ENCODE measurements around the gene PABPN1L. TPM values are rescaled to one million over a fixed set of nuclear protein-coding genes. Genes with fewer than 3 reads are reported as not detected.

Gene PABPN1L
- total and polyA plus RNA-seq, 12 donors, result 0.22 to 3.3 (median 0.62) TPM; not detected in 4

DNA sequence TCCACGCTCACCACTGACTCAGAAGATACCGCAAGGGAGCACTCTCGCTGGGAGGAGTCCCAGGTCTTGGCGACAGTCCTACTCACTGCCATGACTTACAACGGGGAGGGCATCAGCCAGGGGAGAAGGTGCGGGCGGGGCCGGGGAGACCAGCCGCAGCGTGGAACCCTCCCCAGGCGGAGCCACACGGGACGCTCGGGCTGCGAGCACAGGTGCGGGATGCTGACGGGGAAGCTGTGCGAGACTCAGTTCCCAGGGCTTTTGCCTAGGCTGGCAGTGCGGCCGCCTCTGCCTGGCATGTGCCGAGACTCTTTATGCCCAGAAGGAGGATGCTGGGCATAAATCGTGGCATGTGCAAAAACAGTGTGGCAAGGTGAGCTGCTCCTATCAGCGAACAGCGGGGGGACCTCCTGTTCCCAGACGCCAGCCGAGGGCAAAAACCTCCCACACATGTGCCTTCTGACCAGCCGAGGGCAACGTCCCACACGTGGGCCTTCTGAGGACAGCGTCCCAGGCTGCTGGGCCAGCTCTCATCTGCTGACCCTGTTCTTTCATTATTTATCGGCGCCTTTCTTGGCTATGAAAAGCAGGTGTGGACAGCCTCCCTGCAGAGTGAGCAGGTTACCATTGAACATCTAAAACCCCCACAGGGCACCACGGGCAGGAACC lies 15.8 kb downstream of the PABPN1L start:
- H3K4me1 ChIP-seq (replicated peaks in 1 of 2), result peaks cover under 1 to 11% of the 10 kb centered on the region in 2 donors
- WGBS, 4 donors, result 94 to 96% (median 95%) methylated on average over 23 to 33 of the region's 33 CpGs
- peaks cover 0 to 3% of the 10 kb centered on the region in 2 donors for H3K36me3 ChIP-seq (replicated peaks in 1 of 2)
- intact Hi-C loops (cut with DNase I), result no loop called here
- no peak for DNase-seq
- no peak overlapping the region for H3K27ac ChIP-seq
- H3K4me3 ChIP-seq, result no peak overlapping the region
- TF ChIP-seq POLR2A (IDR thresholded peaks at IDR 0.05), result no peak
- TF ChIP-seq, protein P1, sequence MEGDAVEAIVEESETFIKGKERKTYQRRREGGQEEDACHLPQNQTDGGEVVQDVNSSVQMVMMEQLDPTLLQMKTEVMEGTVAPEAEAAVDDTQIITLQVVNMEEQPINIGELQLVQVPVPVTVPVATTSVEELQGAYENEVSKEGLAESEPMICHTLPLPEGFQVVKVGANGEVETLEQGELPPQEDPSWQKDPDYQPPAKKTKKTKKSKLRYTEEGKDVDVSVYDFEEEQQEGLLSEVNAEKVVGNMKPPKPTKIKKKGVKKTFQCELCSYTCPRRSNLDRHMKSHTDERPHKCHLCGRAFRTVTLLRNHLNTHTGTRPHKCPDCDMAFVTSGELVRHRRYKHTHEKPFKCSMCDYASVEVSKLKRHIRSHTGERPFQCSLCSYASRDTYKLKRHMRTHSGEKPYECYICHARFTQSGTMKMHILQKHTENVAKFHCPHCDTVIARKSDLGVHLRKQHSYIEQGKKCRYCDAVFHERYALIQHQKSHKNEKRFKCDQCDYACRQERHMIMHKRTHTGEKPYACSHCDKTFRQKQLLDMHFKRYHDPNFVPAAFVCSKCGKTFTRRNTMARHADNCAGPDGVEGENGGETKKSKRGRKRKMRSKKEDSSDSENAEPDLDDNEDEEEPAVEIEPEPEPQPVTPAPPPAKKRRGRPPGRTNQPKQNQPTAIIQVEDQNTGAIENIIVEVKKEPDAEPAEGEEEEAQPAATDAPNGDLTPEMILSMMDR (IDR thresholded peaks at IDR 0.05), result no peak
- H3K27me3 ChIP-seq, result no peaks in the 10 kb centered on the region
- no peaks in the 10 kb centered on the region for H3K9me3 ChIP-seq (replicated peaks in 1 of 3)

DNA sequence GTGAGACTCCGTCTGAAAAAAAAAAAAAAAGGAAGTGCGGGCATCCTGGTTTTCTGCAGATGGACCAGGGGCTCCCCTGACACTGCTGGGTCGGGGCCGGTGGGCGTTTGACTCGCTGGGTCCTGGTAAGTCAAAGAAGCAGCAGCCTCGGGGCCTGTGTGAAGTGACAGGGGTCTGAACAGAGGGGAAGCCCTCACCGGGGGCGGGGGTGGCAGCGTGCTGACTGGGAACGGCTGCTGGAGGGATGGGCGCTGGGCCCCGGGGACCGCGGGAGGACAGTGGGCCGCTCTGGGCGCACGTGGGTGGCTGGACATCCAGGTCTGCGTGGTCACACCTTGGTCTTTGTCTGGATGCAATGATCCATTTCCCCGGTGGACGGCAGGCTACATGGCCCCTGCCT lies 17.9 kb downstream of the PABPN1L start:
- peaks cover 0 to 3% of the 10 kb centered on the region in 2 donors for H3K36me3 ChIP-seq (replicated peaks in 1 of 2)
- intact Hi-C loops (cut with DNase I), result no loop called here
- TF ChIP-seq, protein P1 (IDR thresholded peaks at IDR 0.05), result no peak
- no peak for TF ChIP-seq POLR2A (IDR thresholded peaks at IDR 0.05)
- no peaks in the 10 kb centered on the region for H3K9me3 ChIP-seq (replicated peaks in 1 of 3)
- WGBS, 4 donors, result 88 to 92% (median 90%) methylated on average over 11 to 21 of the region's 21 CpGs
- no peaks in the 10 kb centered on the region for H3K27me3 ChIP-seq
- no peak for DNase-seq
- H3K4me3 ChIP-seq, result no peak overlapping the region
- no peak overlapping the region for H3K27ac ChIP-seq
- no peaks in the 10 kb centered on the region for H3K4me1 ChIP-seq (replicated peaks in 1 of 2)

DNA sequence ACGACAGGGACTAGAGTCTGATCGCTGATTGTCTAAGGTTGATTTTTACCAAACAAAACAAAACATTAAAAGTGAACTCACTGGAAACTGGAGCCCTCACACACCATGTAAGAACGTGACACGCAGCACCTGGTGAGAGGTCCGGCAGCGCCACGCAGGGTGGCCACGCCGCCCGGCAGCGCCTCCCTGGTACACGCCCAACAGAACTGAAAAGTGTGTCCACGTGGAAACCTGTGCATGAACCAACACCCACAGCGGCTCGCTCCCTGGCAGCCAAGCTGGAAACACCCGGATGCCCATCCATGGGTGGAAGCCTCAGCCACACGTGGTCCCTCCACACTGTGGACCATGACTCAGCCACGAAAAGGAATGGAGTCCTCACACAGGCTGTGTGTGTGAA lies 18.8 kb downstream of the PABPN1L start:
- Histone ChIP-seq H3K4me3 (no peak overlapping the region), H3K36me3 (replicated peaks in 1 of 2) (peaks cover 0 to 3% of the 10 kb centered on the region in 2 donors), H3K27me3 (no peaks in the 10 kb centered on the region), H3K9me3 (replicated peaks in 1 of 3) (no peaks in the 10 kb centered on the region), H3K27ac (no peak overlapping the region), H3K4me1 (replicated peaks in 1 of 2) (no peaks in the 10 kb centered on the region)
- intact Hi-C loops (cut with DNase I), result no loop called here
- TF ChIP-seq, protein P1 (IDR thresholded peaks at IDR 0.05), result no peak
- TF ChIP-seq POLR2A (IDR thresholded peaks at IDR 0.05), result no peak
- 93 to 96% (median 95%) methylated on average over 11 to 18 of the region's 18 CpGs for WGBS, 4 donors
- no peak for DNase-seq

DNA sequence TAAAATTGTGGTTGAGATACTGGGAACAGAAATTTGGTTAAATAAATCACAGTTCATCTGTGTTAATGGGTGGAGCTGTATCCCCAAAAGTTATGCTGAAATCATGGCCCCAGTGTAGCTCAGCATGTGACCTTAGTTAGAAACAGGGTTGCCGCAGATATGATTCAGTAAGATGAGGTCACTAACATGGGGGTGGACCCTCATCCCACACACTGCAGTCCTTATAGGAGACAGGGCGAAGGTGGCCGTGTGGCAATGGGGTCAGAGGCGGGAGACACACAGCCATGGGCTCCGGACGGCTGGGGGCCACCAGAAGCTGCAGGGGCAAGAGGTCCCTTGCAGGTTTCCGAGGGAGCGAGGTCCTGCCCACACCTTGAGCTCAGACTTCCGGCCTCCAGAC lies 20.4 kb downstream of the PABPN1L start:
- Histone ChIP-seq H3K9me3 (replicated peaks in 1 of 3) (no peaks in the 10 kb centered on the region), H3K4me1 (replicated peaks in 1 of 2) (no peaks in the 10 kb centered on the region), H3K27me3 (no peaks in the 10 kb centered on the region), H3K36me3 (replicated peaks in 1 of 2) (peaks cover 0 to 3% of the 10 kb centered on the region in 2 donors), H3K27ac (no peak overlapping the region), H3K4me3 (no peak overlapping the region)
- no peak for TF ChIP-seq POLR2A (IDR thresholded peaks at IDR 0.05)
- TF ChIP-seq, protein P1 (IDR thresholded peaks at IDR 0.05), result no peak
- 87 to 94% (median 89%) methylated on average over 9 of the region's 9 CpGs for WGBS, 4 donors
- no peak for DNase-seq
- intact Hi-C loops (cut with DNase I), result no loop called here

Data from adrenal gland (tissue), 12 donors.